ENCODE measurements around the gene INTS14. TPM values are rescaled to one million over a fixed set of nuclear protein-coding genes. Genes with fewer than 3 reads are reported as not detected.

Gene INTS14
- total and polyA plus RNA-seq, 9 of the 15 experiments (the other 6 are each of a cell fraction or from before 2014, with no cell fraction given), result 30.5 to 92.4 (median 46.5) TPM

- peak; percentile 77; the same call in 1 of the 2 replicates for TF ChIP-seq CREB3L1 (IDR thresholded peaks at IDR 0.05; ENCODE audit: borderline replicate concordance, low read depth)
- peak; percentile 99 for TF ChIP-seq NCOA1 (IDR thresholded peaks at IDR 0.05; ENCODE audit: low read depth)
- TF ChIP-seq KDM5B (IDR thresholded peaks at IDR 0.05; ENCODE audit: insufficient replicate concordance, low read depth, low read length), result peak; percentile 94
- TF ChIP-seq RBM22 (IDR thresholded peaks at IDR 0.05; ENCODE audit: low read depth, low read length, poor library complexity, severe bottlenecking), result peak; percentile 88
- TF ChIP-seq GTF2A2 (tag; IDR thresholded peaks at IDR 0.05), result no peak
- peak; percentile 50 for TF ChIP-seq U2AF1 (optimal IDR thresholded peaks at IDR 0.05; ENCODE audit: low read depth, low read length)
- no peak for TF ChIP-seq NFE2L1 (tag; IDR thresholded peaks at IDR 0.05; ENCODE audit: borderline replicate concordance, low read depth)
- peak; percentile 43 for TF ChIP-seq POU5F1 (IDR thresholded peaks at IDR 0.05; ENCODE audit: borderline replicate concordance, low read depth, low read length, partially characterized antibody)
- TF ChIP-seq MLLT1 (IDR thresholded peaks at IDR 0.05), result peak; percentile 30 to 82; a peak in 3 of 4 replicates
- TF ChIP-seq ARID4B (CRISPR knock-in tag; IDR thresholded peaks at IDR 0.05), result peak; percentile 82
- peak; percentile 48; the same call in 1 of the 2 replicates for TF ChIP-seq PHB2 (IDR thresholded peaks at IDR 0.05; ENCODE audit: low read depth)
- TF ChIP-seq CREBBP (IDR thresholded peaks at IDR 0.05; ENCODE audit: low read depth, low read length), result no peak
- no peak for TF ChIP-seq ZNF174 (CRISPR knock-in tag; IDR thresholded peaks at IDR 0.05)
- TF ChIP-seq TCF15 (CRISPR knock-in tag; IDR thresholded peaks at IDR 0.05), result no peak
Observed at GRCh38 chr15:65610871-65611718, at the start of gene INTS14 (continued).
